Neural crest cell (in vitro differentiated cells): ENCODE measurements around the gene PPP2R2B. TPM values are rescaled to one million over a fixed set of nuclear protein-coding genes. Genes with fewer than 3 reads are reported as not detected.
A peak's percentile ranks its signal among the peaks of the same experiment; 100 is the strongest.

Experiments
- DNase-seq: peaks from one replicate; pipeline ENCODE4 v3.0.0; 2021; ENCODE audit warnings: low read depth, mixed read lengths, low spot score
- H3K27ac Mint-ChIP-seq: one replicate; pipeline ENCODE4 v1.8.0; 2021; ENCODE audit warnings: mild to moderate bottlenecking, mixed read lengths; ENCODE audit not compliant: unreplicated experiment
- H3K27me3 Mint-ChIP-seq: 2 replicates; pipeline ENCODE4 v1.8.0; 2021; ENCODE audit warnings: low read depth, mild to moderate bottlenecking, mixed read lengths
- H3K36me3 Mint-ChIP-seq: 2 replicates; pipeline ENCODE4 v1.8.0; 2021; ENCODE audit warnings: low read depth, mild to moderate bottlenecking, mixed read lengths
- H3K4me1 Mint-ChIP-seq: 2 replicates; pipeline ENCODE4 v1.8.0; 2021; ENCODE audit warnings: mixed read lengths
- H3K4me3 Mint-ChIP-seq: one replicate; pipeline ENCODE4 v1.8.0; 2021; ENCODE audit warnings: mild to moderate bottlenecking, mixed read lengths
- H3K9me3 Mint-ChIP-seq: 2 replicates; pipeline ENCODE4 v1.8.0; 2021; ENCODE audit warnings: mixed read lengths
- CTCF ChIP-seq: fragments of 200-600 bp; sonication (generic); conservative IDR thresholded peaks from 2 replicates; pipeline ENCODE4 v1.5.0; 2021; ENCODE audit warnings: antibody characterized with exemption, mild to moderate bottlenecking
- total RNA-seq: library from RNA; stranded (reverse); gene quantifications from 2 replicates; pipeline ENCODE4 v1.2.1, GENCODE V29; 2021

Gene PPP2R2B
- total RNA-seq, 1 donor from 2014 or later: 4.9 TPM

- no peaks in the 10 kb centered on the region for H3K36me3 Mint-ChIP-seq
- H3K27ac Mint-ChIP-seq: no peak overlapping the region
- no peak for TF ChIP-seq CTCF
- H3K4me1 Mint-ChIP-seq: peaks cover 10% of the 10 kb centered on the region
- peaks cover 4% of the 10 kb centered on the region for H3K27me3 Mint-ChIP-seq
- H3K9me3 Mint-ChIP-seq: no peaks in the 10 kb centered on the region
- DNase-seq: no peak
- H3K4me3 Mint-ChIP-seq: no peak overlapping the region
Measured at GRCh38 chr5:146544232-146544631, 334.3 kb downstream of the PPP2R2B start.

DNA sequence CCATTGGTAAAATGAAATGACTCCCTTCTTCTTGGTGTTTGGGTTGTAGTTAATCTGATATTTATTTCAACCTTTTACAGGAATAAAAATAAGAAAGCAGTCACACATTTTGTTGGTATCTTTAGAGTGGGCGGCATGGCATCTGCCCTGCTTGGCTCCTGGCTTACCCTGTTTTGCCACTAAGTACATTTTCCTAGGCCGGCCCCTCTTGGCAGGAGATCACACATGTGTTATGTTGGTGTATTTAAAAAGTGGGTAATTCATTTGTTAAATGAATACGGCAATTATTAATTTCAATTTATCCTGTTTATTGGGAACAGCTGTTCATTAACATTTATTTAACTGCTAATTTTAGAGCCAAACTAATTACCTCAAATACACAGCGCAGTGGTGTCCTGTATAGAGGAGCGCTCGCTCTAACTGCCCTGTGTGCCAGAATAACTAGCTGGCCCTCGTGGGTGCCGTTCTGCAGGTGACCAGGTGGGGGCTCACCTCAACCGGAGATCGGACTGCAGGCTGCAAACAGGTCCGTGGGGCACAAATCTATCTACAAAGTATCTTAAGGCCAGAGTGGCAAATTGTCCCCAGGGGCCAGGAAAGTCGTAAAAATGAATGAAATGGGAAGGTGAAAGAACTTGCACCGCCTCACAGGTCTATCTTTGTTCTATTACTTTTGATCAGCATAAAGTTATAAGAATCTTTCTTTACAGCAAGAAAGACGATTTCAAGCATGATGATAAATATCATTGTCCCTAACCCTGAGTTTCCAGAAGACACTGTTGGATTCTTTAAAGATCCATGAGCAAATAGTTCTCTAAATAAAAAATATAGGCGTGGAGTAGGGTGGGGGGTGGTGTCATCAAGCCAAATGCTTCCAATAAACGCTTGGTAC lies 336.4 kb downstream of the PPP2R2B start:
- Mint-ChIP-seq H3K27me3 (peaks cover 4% of the 10 kb centered on the region), H3K4me3 (no peak overlapping the region), H3K4me1 (peaks cover 10% of the 10 kb centered on the region), H3K9me3 (no peaks in the 10 kb centered on the region), H3K27ac (no peak overlapping the region), H3K36me3 (no peaks in the 10 kb centered on the region)
- TF ChIP-seq CTCF: peak; percentile 93
- DNase-seq: peak; percentile 81

GRCh38 chr5:146540414-146540813 lies 338.1 kb downstream of the PPP2R2B start:
- no peak for DNase-seq
- no peaks in the 10 kb centered on the region for H3K9me3 Mint-ChIP-seq
- H3K4me1 Mint-ChIP-seq: peaks cover 10% of the 10 kb centered on the region
- no peaks in the 10 kb centered on the region for H3K27me3 Mint-ChIP-seq
- H3K4me3 Mint-ChIP-seq: no peak overlapping the region
- no peaks in the 10 kb centered on the region for H3K36me3 Mint-ChIP-seq
- no peak overlapping the region for H3K27ac Mint-ChIP-seq
- TF ChIP-seq CTCF: no peak

DNA sequence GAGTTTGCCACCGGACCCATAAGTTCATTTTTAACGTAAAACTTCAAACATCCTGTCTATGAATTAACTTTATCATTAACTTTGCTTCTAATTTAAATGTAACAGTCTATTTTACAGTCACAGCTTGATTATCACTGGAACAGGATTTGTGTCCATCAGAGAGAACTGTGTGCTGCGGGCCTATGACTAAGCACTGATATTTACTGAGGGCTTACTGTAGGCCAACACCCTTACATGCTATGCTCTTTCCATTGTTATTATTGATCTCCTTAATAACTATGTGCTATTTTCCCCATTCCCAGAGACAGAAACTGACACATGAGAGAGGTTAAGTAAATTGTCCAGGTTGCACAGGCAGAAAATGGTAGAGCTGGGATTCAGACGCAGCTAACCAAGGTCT lies 338.6 kb downstream of the PPP2R2B start:
- no peak for TF ChIP-seq CTCF
- no peaks in the 10 kb centered on the region for H3K27me3 Mint-ChIP-seq
- H3K4me3 Mint-ChIP-seq: no peak overlapping the region
- no peaks in the 10 kb centered on the region for H3K36me3 Mint-ChIP-seq
- no peaks in the 10 kb centered on the region for H3K9me3 Mint-ChIP-seq
- no peak overlapping the region for H3K27ac Mint-ChIP-seq
- peaks cover 10% of the 10 kb centered on the region for H3K4me1 Mint-ChIP-seq
- DNase-seq: no peak

DNA sequence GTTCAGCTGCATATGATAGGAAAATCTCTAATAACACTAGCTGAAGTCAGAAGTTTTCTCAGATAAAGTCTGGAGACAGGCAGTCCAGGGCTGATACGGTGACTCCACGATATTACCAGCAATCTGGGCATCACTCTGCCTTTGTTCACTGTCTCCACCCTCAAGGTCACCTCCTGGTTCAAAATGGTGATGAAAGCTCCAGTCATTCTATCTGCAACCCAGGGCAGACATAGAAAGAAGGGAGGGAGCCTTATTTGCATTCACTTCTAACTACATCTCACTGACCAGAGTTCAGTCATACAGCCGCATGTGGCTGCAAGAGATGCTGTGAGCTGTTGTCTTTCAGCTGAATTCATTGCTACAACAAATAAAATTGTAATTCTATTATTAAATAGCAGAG lies 340.1 kb downstream of the PPP2R2B start:
- no peaks in the 10 kb centered on the region for H3K9me3 Mint-ChIP-seq

More for the DNA sequence above, 340.1 kb downstream of the PPP2R2B start:
- Mint-ChIP-seq H3K36me3 (no peaks in the 10 kb centered on the region), H3K27ac (no peak overlapping the region), H3K4me3 (no peak overlapping the region), H3K27me3 (no peaks in the 10 kb centered on the region), H3K4me1 (peaks cover 19% of the 10 kb centered on the region)
- no peak for TF ChIP-seq CTCF
- no peak for DNase-seq
